GM18520 (cell line): Measurements from ENCODE around the gene PRSS33.

Experiments used
- ATAC-seq: cut with Tn5 transposase; IDR thresholded peaks from one replicate; pipeline ENCODE4 v1.9.1; 2021; ENCODE audit not compliant: unreplicated experiment

Gene PRSS33

DNA sequence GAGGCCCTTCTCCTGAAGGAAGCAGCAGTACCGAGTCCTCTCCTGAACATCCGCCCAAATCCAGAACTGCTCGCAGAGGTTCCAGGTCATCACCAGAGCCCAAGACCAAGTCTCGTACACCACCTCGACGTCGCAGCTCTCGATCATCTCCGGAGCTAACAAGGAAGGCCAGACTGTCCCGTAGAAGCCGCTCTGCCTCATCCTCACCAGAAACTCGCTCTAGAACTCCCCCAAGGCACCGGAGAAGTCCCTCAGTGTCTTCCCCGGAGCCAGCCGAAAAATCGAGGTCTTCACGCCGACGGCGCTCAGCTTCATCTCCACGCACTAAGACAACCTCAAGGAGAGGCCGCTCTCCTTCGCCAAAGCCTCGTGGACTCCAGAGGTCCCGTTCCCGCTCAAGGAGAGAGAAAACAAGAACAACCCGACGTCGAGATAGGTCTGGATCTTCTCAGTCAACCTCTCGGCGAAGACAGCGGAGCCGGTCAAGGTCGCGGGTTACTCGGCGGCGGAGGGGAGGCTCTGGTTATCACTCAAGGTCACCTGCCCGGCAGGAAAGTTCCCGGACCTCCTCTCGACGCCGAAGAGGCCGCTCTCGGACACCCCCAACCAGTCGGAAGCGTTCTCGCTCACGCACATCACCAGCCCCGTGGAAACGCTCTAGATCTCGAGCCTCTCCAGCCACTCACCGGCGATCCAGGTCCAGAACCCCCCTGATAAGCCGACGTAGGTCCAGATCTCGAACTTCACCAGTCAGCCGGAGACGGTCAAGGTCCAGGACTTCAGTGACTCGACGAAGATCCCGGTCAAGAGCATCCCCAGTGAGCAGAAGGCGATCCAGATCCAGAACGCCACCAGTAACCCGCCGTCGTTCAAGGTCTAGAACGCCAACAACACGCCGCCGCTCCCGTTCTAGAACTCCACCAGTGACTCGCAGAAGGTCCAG, 21.6 kb downstream of the PRSS33 start:
- no peak for ATAC-seq

DNA sequence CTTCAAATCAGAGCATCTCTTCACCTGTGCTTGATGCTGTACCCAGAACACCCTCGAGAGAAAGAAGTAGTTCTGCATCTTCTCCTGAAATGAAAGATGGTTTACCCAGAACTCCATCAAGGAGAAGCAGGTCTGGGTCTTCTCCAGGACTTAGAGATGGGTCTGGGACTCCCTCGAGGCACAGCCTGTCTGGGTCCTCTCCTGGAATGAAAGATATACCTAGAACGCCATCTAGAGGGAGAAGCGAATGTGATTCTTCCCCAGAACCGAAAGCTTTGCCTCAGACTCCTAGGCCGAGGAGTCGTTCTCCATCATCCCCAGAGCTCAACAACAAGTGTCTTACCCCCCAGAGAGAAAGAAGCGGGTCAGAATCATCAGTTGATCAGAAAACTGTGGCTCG, 22.6 kb downstream of the PRSS33 start:
- ATAC-seq = no peak

DNA sequence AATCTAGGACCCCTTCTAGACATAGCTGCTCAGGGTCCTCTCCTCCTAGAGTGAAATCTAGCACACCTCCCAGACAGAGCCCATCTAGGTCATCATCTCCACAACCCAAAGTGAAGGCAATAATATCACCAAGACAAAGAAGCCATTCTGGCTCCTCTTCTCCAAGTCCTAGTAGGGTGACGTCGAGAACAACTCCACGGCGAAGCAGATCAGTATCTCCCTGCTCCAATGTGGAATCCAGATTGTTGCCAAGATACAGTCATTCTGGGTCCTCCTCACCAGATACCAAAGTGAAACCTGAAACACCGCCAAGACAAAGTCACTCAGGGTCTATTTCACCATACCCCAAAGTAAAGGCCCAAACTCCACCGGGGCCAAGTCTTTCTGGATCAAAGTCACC, 24.2 kb downstream of the PRSS33 start:
- no peak for ATAC-seq

DNA sequence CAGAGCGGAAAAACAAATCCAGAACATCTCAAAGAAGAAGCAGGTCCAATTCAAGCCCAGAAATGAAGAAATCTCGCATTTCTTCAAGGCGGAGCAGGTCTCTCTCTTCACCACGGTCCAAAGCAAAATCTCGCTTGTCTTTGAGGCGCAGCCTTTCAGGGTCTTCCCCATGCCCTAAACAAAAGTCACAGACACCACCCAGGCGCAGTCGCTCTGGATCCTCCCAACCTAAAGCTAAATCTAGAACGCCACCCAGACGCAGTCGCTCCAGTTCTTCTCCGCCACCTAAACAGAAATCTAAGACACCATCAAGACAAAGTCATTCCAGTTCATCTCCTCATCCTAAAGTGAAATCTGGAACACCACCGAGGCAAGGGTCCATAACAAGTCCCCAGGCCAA, 24.6 kb downstream of the PRSS33 start:
- no peak for ATAC-seq

DNA sequence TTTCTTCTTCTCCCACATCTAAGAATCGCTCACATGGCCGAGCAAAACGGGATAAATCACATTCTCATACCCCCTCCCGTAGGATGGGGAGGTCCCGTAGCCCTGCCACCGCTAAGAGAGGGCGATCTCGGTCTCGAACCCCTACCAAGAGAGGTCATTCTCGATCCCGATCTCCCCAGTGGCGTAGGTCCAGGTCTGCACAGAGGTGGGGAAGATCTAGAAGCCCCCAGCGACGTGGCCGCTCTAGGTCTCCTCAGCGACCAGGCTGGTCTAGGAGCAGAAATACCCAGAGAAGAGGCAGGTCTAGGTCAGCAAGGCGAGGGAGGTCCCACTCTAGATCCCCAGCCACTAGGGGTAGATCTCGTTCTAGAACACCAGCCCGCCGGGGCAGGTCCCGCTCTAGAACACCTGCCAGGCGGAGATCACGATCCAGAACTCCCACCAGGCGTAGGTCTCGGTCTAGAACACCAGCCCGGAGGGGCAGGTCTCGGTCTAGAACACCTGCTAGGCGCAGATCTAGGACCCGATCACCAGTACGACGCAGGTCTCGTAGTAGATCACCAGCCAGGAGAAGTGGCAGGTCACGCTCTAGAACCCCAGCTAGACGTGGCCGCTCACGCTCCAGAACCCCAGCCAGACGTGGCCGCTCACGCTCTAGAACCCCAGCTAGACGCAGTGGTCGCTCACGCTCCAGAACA, 25.3 kb downstream of the PRSS33 start:
- no peak for ATAC-seq

DNA sequence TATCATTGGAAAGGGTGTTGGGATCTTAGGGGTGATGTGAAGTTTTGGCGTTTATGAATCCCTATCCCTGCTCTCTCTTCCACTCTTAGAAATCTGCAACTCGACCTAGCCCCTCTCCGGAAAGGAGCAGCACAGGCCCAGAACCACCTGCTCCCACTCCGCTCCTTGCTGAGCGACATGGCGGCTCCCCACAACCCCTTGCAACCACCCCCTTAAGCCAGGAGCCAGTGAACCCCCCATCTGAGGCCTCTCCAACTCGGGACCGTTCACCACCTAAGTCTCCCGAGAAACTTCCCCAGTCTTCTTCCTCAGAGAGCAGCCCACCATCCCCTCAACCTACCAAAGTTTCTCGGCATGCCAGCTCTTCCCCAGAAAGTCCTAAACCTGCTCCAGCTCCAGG, 25.9 kb downstream of the PRSS33 start:
- ATAC-seq = no peak

DNA sequence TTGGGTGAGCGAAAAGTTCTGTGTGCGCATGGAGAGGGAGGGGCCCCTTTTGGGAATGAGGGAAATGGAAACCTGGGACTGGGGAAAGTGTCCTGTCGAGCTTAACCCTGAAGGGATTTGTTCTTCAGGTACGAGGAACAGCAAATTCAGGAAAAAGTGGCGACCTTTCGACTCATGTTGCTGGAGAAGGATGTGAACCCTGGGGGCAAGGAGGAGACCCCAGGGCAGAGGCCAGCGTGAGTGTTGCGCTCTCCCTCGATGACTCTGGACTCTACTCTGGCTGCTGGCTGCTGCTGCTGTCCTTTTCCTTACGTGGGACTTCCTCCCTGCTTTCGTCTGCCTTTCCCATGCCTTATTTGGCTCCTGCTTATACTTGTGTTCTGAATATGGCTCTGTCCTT, 30.0 kb downstream of the PRSS33 start:
- ATAC-seq = no peak

DNA sequence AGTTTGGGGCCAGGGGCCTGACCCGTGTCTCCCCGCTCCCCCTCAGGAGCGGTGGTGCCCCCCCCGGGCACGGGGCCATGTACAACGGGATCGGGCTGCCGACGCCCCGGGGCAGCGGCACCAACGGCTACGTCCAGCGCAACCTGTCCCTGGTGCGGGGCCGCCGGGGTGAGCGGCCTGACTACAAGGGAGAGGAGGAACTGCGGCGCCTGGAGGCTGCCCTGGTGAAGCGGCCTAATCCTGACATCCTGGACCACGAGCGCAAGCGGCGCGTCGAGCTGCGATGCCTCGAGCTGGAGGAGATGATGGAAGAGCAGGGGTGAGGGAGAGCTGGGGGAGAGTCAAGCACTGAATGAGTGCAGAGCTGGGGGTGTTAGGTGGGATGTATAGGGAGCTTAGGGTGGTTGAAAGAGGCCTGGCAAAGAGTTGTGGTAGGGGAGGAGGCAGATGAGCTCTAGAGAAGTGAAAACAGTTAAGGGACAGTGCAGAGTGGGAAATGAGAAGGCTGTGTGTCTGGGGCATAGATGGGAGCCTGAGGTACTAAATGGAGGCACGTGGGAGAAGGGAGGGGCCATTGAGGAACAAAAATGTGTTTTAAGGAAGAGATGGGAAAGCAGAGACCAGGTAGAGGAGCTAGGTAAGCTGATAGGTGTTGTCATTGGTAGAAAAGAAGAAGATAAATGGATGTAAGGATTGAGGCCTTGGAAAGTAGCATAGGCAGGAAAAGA, 30.9 kb downstream of the PRSS33 start:
- ATAC-seq = no peak

DNA sequence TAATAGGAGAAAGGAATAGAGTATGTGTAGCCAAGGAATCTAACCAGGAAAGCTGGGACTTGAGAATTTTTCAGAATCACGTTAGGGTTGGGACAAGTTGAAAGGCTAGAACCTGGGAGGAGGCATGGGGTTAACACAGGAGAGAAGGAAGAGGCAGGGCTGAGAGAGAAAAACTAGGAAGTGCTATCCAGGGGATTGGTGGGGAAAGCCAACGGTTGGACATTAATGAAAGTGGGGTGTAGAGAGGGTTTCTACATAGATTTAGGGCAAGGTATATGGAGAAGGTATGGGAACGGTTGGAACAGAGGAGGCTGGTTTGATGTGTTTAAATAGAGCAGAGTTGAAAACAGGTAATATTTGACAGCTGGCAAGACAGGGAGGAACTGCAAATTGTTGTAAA, 32.2 kb downstream of the PRSS33 start:
- no peak for ATAC-seq

DNA sequence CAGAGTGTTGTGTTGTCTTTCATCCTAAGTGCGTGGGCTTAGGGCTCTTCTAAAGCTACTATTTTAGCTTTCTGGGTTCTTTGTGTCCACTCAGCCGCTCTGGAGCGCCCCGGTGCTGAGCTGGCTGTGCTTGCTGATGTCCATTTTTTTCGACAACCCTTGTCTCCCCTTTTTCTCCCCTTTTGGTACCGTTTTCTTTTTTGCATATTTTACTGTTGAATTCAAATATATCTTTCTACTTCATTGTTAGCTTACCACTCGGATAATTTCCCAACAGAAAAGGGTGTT, 33.7 kb downstream of the PRSS33 start:
- no peak for ATAC-seq

DNA sequence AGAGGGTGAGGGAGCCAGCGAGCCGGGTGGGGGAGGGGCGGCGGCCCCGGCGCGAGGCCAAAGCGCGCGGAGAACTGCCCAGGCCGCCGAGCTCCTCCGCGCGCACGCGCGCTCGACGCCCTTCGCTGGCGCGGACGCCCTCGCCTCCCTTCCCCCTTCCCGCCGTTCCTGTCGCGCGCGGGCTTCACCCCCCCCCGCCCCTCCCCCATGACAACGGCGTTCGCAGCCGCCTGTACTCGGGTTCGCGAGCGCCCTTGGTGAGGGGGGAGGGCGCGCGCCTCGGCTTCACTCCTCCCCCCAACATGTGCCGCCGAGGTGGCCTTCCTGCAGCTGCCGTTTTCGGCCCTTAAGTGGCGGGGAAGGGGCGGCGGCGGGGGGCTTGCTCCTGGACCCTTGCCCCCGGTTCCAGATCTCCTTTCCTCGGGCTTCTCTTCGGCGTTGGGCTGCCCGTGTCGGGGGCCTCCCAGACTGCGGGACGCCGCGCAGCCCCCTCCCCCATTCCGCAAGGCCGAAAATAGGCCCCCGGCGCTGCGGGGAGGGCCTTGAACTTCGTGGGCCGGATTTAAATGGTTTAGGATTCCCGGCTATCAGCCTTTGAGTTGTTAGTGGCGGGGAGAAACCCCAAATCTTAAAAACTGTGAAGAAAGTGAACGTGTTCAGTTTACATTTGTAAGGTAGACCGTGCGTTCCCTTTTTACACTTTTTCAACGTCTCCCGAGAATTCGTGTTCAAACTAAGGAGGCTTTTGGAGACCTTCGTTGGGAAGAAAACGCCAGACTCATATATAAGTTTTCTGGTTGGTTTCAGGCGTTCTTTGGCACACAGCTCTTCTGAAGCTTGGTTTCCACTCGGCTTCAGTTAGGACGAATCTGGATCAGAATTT, 34.3 kb downstream of the PRSS33 start:
- peak; percentile 14 for ATAC-seq

DNA sequence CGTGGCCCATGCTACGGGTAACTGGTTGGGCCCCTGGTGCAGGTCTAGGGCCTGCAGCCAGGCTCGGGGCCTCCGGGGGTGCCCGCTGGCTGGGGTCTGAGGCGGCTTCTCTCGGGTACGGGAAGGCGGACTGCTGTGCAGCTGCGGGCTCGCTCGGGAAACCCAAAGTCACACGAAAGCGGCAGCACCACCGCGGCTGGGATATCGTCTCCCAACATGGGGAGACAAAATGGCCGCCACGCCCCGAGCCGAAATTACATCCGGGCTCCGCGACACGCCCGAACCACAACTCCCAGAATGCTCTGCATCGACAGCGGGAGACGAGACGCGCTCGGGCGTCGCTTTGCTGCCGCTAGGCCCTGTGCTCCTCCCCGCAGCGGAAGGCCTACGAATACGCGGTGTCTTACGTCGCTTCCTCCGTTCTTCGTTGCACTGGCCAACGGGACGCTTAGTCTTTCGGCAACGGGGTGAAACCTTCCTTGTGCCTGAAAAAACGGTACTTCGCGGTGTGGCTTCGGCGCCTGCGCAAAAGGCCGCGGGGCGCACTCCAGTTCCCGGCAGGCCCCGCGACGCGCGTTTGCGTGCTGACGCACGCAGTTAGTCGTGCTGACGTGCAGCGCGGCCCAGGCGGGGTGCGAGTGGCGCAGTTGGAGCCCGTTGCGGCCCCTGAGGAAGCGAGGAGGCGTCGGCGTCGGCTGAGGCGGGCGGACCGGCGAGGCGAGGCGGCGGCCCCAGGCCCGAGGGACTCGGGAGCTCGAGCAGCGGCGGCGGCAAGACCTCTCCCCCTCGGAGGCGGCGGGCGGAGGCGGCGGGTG, 35.1 kb downstream of the PRSS33 start, which contains the start of gene SRRM2:
Gene SRRM2, plus strand, starts transcription at position 604 of the 815 bp plus-strand sequence. CDS start 3,727 bp downstream, outside the sequence.
- ATAC-seq = peak; percentile 79

DNA sequence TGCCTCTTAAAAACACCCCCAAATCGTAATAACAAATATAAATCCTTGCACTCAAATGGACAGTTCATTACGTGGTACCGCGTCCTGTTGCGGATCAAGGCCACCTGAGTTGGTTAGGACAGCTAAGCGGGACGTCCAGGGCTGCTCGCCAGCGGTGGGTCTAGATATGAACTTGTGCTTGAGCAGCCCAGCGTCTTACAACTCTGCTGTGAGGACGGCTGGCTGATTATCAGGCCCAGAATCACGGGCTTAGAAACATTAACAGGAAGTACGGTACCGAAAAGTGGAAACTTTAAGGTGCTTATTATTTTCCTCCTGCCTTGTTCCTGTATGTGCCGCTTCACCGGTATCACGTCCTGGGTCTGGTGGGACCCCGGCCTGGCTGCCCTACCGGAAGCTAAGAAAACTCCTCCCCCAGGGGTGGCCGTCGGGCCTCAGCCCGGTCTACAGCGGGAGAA, 35.8 kb downstream of the PRSS33 start:
- peak; percentile 13 for ATAC-seq

DNA sequence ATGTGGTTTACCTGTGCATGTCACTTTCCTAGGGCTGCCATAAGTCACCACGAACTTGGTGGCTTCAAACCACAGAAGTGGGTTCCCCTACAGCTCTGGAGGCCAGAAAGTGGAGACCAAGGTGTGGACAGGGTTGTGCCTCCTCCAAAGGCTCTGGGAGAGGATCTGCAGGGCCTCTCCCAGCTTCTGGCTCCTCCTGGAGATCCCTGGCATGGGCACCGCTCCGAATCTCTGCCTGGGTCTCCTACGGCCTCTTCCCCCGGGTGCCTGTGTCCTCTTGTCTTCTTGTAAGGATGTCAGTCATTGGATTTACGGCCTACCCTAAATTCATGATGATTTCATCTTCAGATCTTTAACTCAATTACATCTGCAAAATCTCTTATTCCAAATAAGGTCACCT, 37.4 kb downstream of the PRSS33 start:
- ATAC-seq = no peak

DNA sequence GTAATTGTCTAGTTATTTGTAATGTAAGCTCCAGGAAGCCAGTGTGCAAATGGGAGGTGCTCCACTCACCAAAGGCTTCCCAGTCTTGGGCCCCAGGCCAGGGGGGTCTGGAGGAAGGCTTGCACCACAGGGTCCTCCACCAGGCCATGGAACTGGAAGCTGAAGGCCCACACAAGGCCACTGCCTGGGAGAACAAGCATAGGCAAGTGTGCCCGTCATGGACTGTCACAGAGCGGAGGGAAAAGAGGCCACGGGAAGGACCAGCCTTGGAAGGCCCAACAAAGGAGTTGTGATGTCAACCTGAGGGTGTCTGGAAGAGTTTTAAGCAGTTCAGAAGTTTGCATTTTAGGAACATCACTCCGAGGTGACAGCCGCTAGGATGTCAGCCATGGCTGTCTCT, 37.9 kb downstream of the PRSS33 start:
- ATAC-seq = no peak

DNA sequence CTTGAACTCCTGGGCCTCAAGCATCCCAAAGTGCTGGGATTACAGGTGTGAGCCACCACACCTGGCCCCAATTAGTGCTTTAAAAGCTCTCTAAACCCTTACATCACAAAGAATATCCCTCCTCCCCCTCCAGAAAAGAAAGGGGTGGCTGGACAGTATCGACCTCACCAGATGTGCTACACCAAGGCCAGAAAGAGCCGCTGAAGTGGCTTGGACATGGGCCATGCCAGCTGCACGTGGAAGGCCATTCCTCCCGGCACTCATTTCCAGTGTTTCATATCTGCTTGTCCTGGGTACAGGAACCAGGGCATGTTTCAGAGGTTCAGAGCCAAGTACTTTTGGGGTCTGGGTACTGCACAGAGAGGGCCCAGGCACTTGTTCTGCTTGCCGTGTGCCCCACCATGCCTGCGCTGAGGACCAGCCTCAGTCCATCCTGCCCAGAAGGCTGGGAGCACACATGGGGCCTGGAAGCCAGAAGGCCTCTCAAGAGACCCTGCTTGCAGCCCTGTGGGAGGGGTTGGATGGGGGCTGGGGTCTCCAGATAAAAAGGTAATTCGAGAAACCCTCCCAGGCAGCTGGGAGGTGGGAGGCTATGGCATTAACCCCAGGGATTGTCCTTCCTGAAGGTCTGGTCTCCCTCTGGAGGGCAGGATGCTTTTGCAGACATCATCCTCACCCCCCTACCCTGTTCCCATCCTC, 38.5 kb downstream of the PRSS33 start:
- ATAC-seq = no peak

DNA sequence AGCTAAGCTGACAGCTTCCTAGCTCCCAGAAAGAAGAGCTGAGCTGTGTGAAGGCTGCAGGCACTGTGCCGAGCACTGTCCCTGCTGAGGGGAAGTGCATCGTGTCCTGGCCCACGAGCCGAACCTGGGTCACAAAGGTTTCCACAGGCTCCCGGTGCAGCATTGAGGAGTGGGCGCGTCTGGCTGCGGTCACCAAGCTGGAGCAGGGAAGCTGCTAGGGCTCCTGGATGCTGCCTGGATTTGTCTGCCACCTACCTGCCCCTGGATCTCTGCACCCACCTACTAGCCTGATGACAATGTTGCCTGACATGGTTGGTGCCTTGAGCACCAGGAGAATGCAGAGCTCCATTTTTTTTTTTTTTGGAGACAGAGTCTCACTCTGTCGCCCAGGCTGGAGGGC, 41.4 kb downstream of the PRSS33 start:
- no peak for ATAC-seq

DNA sequence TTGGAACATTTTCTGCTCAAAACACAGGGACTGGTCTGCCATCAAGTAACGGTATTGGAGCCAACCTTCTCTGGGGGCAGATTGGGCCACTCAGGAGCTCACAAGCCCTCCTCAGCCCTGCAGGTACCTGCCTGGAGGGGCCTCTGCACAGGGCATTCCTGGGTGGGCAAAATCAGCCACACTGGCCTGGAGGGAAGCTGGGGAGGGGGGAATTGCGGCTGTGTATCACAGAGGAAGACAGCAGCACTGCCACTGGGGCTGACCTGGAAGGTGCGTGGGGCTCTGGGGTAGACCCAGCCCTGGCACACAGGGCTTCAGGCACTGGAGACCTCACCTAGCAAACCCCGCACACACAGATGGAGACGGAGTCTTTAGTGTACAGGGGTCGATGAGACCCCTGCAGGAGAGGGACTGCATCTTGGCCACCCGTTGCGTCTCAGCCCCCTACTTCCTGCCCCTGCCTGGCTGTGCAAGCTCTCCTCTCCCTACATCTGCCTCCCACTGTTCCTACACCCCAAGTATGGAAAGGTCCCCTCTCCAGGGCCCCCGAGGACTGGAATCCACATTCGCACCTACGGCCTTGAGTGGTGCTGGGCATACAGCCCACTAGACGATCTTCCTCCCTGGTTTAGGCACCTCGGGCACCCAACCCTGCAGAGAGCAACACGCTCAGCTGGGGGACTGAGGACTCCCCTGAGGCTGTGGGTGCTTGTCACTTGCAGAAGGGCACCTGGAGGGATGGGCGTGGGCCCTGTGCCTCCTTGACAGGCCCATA, 42.1 kb downstream of the PRSS33 start:
- no peak for ATAC-seq
